ENCODE data around the gene TMEM267.
"Not testable (repeated sequence)": the region's sequence is repeated elsewhere in the genome, so short reads cannot be mapped to it uniquely, and the experiment has no call there.

Gene TMEM267

DNA sequence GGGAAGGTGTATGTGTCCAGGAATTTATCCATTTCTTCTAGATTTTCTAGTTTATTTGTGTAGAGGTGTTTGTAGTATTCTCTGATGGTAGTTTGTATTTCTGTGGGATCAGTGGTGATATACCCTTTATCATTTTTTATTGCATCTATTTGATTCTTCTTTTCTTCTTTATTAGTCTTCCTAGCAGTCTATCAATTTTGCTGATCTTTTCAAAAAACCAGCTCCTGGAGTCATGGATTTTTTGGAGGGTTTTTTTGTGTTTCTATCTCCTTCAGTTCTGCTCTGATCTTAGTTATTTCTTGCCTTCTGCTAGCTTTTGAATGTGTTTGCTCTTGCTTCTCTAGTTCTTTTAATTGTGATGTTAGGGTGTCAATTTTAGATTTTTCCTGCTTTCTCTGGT is 42.1 kb downstream of the TMEM267 start:
- DNase-seq, result not testable (repeated sequence)

DNA sequence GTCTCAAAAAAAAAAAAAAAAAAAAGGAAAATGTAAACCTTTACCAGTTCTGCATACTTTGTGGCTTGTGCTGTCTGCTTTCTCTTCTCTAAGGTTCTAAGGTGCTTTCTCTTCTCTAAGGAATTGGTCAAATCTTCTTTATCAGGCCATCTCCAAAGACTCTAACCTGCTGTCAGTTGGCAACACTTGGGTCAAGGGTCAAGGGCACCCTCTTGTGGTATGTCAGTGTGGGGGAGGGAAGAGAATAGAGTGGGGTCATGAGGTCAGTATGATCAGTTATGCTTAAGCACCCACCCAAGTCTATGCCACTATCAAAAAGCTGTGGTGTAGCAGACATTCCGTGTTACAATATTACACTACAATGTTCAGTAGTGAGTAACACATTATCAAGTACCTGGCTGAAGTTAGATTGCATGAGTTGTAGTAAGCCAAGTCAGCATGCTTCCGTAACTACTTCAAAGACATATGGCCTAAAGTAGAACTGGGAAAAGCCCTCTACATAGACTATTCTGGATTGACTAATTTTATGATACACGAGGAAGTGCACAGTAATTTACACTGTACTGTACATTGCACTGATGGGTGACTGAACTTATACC is 46.5 kb downstream of the TMEM267 start:
- DNase-seq, result no peak

- DNase-seq, result no peak
Measured at GRCh38 chr5:43433382-43433781, 50.3 kb downstream of the TMEM267 start.

DNA sequence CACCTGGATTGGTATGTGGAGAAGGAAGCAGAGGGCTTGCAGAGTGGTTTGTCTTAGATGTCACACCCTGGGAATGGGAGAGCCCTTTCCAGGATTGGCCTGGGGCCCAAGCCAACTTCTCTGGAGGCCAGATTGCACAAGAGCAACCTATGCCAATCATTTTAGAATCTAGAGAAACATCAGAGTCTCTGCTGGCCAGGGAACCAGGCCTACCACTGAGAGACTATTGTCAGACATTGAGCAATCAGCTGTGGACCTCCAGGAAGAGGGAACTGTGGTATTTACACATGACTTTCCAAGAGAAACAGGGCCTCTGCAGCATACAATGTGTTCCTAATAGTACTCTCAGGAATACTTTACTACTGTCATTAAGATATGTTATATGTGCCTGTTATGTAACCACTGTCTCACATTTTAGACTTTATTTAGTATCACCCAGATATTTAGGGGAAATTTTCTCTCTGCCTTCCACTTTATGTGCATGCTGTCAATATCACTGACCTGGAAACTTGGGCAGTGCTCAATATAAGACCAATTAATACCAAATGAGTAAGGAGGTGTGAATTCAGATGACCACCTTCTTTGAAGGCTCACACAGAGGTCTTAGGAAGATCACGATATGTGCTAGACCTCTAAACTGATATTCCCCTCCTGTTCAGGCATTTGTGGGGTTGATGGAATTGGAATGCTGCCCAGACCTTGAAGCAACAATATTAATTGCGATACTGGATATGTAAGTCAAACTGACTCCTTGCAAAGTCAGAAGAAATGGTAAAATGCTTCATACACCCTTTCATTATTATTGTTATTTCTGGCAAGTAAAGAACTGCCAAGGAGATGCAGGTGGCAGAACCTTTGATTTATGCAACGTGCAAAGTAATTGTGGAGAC is 50.9 kb downstream of the TMEM267 start:
- no peak for DNase-seq

GRCh38 chr5:43429706-43430105 is 54.0 kb downstream of the TMEM267 start:
- no peak for DNase-seq

GRCh38 chr5:43429016-43429415 is 54.6 kb downstream of the TMEM267 start:
- DNase-seq, result no peak

- no peak for DNase-seq
Measured at GRCh38 chr5:43427306-43427705, 56.4 kb downstream of the TMEM267 start.

DNA sequence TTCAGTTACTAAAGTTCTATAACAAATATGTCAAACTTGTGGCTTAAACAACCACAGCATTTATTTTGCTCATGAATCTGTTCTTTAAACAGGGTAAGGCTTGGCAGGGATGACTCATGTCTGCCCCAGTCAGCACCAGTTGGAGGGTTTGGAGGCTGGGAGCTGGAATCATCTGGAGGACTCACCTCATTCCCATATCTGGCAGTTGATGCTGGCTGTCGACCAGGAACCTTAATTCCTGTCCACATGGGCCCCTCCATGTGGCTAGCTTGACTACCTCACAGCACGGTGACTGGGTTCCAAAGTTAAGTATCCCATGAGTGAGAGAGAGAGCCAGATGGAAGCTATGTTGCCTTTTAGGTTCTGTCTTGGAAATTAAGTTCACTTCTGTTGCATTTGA is 57.7 kb downstream of the TMEM267 start:
- DNase-seq, result peak; percentile 91

- not testable (repeated sequence) for DNase-seq
Measured at GRCh38 chr5:43423086-43423485, 60.6 kb downstream of the TMEM267 start.

GRCh38 chr5:43422143-43422542 is 61.5 kb downstream of the TMEM267 start:
- no peak for DNase-seq

- DNase-seq, result no peak
Measured at GRCh38 chr5:43421450-43422133, 62.1 kb downstream of the TMEM267 start.

GRCh38 chr5:43420241-43420640 is 63.4 kb downstream of the TMEM267 start:
- no peak for DNase-seq

GRCh38 chr5:43418561-43418960 is 65.1 kb downstream of the TMEM267 start:
- no peak for DNase-seq

- peak; percentile 89 for DNase-seq
Measured at GRCh38 chr5:43416803-43417394, 66.8 kb downstream of the TMEM267 start.

GRCh38 chr5:43415935-43416802 is 67.5 kb downstream of the TMEM267 start:
- no peak for DNase-seq

GRCh38 chr5:43413966-43414365 is 69.7 kb downstream of the TMEM267 start:
- no peak for DNase-seq

DNA sequence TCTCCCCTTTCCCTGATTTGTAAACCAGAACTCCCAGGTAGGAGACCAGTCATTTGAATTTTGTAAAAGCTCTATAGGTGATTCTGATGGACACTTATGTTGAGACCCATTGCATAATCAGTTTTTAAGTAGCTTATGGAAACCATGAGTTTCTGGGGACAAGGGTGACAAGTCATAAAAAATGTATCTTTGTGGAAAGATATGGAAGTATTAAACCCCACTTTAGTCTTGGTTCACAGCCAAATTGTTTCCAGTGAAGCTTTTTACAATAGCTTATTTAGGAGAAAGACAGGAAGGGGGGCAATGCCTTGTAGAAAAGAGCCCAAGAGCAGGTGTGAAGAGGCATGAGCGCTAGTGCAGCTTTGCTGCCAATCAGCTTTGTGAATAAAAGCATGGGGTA is 71.0 kb downstream of the TMEM267 start:
- DNase-seq, result no peak

- no peak for DNase-seq
Measured at GRCh38 chr5:43412156-43412555, 71.5 kb downstream of the TMEM267 start, which contains the start of gene CCL28. CCL28 (minus strand) TSS chr5:43412391; CDS start chr5:43412316, 75 bp downstream.

- DNase-seq, result no peak
Measured at GRCh38 chr5:43411495-43411894, 72.2 kb downstream of the TMEM267 start.

DNA sequence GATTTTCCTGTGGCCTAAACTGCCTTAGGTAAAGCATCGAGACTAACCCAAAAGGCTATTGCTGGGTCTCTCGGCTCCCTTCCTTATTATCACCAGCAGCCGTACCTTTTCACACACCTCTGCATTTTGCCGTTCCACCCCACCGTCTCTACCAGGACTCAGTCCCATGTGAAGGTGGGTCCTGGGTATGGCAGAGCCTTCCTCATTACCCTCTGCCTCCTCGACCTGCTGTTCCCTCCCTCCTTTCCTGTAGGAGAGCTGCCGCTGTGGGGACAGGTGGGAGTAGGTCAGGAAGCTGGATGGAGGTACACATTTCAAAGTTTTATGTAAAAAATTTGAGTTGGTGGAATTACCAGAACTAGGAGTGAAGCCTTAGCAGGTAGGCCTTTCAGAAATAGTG is 73.3 kb downstream of the TMEM267 start:
- no peak for DNase-seq

GRCh38 chr5:43409809-43410271 is 73.8 kb downstream of the TMEM267 start:
- no peak for DNase-seq

DNA sequence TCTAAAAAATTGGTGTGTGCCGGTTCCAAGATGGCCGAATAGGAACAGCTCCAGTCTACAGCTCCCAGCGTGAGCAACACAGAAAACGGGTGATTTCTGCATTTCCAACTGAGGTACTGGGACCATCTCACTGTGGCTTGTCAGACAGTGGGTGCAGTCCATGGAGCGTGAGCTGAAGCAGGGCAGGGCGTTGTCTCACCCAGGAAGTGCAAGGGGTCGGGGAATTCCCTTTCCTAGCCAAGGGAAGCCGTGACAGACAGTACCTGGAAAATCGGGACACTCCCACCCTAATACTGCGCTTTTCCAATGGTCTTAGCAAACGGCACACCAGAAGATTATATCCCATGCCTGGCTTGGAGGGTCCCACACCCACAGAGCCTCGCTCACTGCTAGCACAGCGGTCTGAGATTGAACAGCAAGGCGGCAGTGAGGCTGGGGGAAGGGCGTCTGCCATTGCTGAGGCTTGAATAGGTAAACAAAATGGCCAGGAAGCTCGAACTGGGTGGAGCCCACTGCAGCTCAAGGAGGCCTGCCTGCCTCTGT is 81.1 kb downstream of the TMEM267 start:
- DNase-seq, result not testable (repeated sequence)

All from DMS 273 treated with DMSO at 0.1 percent for 48 hours (cell line).